ENCODE results near the gene TMEM132C. TPM values are rescaled to one million over a fixed set of nuclear protein-coding genes. Genes with fewer than 3 reads are reported as not detected.

The TMEM132C gene
- total RNA-seq, 4 donors from 2014 or later: 2.4 to 5.5 (median 3.3) TPM

DNA sequence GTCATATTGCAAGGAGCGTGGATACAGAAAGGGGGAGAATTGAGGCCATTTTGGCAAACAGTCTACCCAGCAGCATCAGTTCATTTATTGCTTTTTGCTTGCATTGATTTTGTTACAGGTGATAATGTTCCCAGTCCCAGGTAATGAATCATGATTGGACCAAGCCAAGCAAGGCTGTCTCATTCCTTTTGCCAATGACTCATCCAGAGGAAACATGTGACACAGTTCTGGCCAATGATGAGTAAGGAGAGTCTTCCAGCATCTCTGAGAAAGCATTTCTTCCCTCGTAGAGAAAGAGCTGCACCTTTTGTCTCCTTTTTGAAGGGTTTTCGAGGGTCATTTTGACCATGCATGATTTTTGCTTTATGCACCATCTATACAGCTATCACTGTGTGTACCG, 488.6 kb downstream of the TMEM132C start:
- Histone ChIP-seq H3K36me3 (no peaks in the 10 kb centered on the region), H3K9me3 (no peaks in the 10 kb centered on the region), H3K27me3 (no peaks in the 10 kb centered on the region), H3K4me3 (no peak overlapping the region), H3K27ac (no peak overlapping the region), H3K4me1 (no peaks in the 10 kb centered on the region)
- WGBS, 2 donors (ENCODE audit: low coverage in 1 of 2): 68 to 84% methylated on average over 4 of the region's 4 CpGs
- no peak for TF ChIP-seq POLR2AphosphoS5 (IDR thresholded peaks at IDR 0.05)
- no peak for TF ChIP-seq POLR2A (IDR thresholded peaks at IDR 0.05)
- TF ChIP-seq EP300 (IDR thresholded peaks at IDR 0.05): no peak
- no peak for TF ChIP-seq CTCF (IDR thresholded peaks at IDR 0.05)
- no peak for ATAC-seq

Small RNAs within 50 kb of the gene (small RNA-seq; reads per million reads assigned to genes)
- gene MIR3612 (0 to 0.49 (median 0.13) reads per million in 4 donors), gene MIR4419B (0 reads per million in 4 donors)
